T-helper 1 cell treated with Interleukin-12 subunit alpha and Interleukin-12 subunit beta and Interleukin-4 antibody, amounts not matched to agents 30 μg/mL and 1 μg/mL, for 36 hours (primary cell): ENCODE measurements around the gene RBM34.

Experiments
- H3K27ac Mint-ChIP-seq: one replicate; pipeline ENCODE4 v1.8.0; 2021; ENCODE audit warnings: mild to moderate bottlenecking, mixed read lengths
- H3K27me3 Mint-ChIP-seq: one replicate; pipeline ENCODE4 v1.8.0; 2021; ENCODE audit warnings: low read depth, mixed read lengths
- H3K36me3 Mint-ChIP-seq: one replicate; pipeline ENCODE4 v1.8.0; 2021; ENCODE audit warnings: low read depth, mixed read lengths
- H3K4me1 Mint-ChIP-seq: one replicate; pipeline ENCODE4 v1.8.0; 2021; ENCODE audit warnings: low read depth, mixed read lengths
- H3K4me3 Mint-ChIP-seq: one replicate; pipeline ENCODE4 v1.8.0; 2021; ENCODE audit warnings: mild to moderate bottlenecking, moderate library complexity, mixed read lengths
- H3K9me3 Mint-ChIP-seq: one replicate; pipeline ENCODE4 v1.8.0; 2021; ENCODE audit warnings: mixed read lengths

RBM34 gene

DNA sequence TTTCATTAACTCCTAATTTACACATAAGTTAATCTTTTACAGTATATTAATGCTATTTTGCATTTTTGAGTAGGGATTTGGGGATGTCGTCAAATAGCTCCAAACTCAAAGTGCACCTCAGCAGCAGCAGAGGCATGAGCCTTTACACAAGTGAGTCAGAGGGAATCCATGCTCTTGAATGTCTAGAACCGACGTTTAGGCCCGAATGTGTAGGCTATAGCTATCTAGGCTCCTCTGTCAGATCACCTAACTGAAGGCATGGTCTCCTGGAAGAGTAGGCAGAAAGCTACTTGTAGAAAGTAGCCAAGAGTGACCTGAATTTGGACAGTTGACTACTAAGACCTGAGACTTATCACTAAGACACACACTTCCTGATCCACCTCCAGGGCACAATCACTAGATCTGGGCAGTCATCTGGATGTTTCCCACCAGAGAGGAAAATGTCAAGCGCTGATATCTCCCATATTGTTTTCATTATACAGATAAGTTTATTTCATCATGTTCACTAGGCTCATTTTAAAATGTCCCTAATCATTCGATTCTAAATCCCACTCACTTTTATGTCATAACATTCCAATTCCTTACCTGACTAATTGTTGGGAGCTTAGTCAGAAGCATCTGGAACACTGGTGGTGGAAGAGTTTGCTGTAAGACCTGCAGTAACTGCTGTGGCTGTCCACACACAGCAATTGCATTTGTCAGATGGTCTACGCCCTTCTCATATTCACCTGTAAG, 47.7 kb downstream of the RBM34 start:
- Mint-ChIP-seq H3K36me3 (peaks cover 51% of the 10 kb centered on the region), H3K27ac (peak overlapping the region; percentile 0), H3K4me3 (no peak overlapping the region), H3K4me1 (peaks cover 6% of the 10 kb centered on the region), H3K9me3 (no peaks in the 10 kb centered on the region), H3K27me3 (no peaks in the 10 kb centered on the region)

DNA sequence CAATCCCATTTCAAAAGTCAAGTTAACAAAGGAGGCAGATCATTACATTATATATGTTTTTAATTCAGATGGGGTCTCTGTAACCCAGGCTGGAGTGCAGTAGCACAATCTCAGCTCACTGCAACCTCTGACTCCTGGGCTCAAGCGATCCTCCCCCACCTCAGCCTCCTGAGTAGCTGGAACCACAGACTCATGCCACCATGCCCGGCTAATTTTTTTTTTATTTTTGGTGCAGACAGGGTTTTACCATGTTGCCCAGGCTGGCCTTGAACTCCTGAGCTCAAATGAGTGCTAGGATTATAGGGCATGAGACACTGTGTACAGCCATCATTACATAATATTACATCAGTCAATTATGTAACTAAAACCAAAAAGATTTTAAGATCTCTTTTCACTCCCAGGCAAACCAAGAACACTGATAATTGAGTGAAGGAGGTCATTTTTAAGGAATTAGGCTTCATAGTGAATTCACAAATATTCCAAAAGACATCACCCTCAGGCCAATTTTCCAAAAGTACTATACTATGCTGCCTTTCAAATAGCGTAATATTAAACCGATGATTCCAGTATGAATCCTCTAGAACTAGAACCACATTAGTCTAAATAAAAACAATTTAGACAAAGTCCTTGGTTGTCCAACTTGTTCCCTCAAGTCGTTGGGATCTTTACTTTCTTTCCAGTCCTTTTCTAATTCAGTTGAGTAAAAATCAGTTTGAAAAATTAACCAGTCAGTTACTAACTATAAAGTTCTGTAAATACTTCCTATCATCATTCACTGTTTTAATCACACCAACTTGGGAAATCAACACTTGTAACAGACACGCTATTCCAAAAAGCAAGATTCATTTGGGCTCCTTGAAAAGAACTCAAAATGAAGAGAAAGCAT, 48.5 kb downstream of the RBM34 start:
- Mint-ChIP-seq H3K4me1 (peaks cover 6% of the 10 kb centered on the region), H3K9me3 (no peaks in the 10 kb centered on the region), H3K4me3 (no peak overlapping the region), H3K36me3 (peaks cover 51% of the 10 kb centered on the region), H3K27ac (no peak overlapping the region), H3K27me3 (no peaks in the 10 kb centered on the region)

- Mint-ChIP-seq H3K36me3 (peaks cover 58% of the 10 kb centered on the region), H3K4me3 (no peak overlapping the region), H3K27me3 (no peaks in the 10 kb centered on the region), H3K27ac (no peak overlapping the region), H3K9me3 (no peaks in the 10 kb centered on the region), H3K4me1 (peaks cover 12% of the 10 kb centered on the region)
These were observed 49.9 kb downstream of the RBM34 start for GRCh38 chr1:235111107-235111506.

GRCh38 chr1:235108876-235109275, 52.2 kb downstream of the RBM34 start:
- peaks cover 25% of the 10 kb centered on the region for H3K4me1 Mint-ChIP-seq
- H3K27ac Mint-ChIP-seq = no peak overlapping the region
- no peaks in the 10 kb centered on the region for H3K9me3 Mint-ChIP-seq
- H3K36me3 Mint-ChIP-seq = peaks cover 47% of the 10 kb centered on the region
- H3K4me3 Mint-ChIP-seq = no peak overlapping the region
- no peaks in the 10 kb centered on the region for H3K27me3 Mint-ChIP-seq

- Mint-ChIP-seq H3K4me1 (peaks cover 23% of the 10 kb centered on the region), H3K4me3 (no peak overlapping the region), H3K36me3 (peaks cover 43% of the 10 kb centered on the region), H3K27ac (no peak overlapping the region), H3K9me3 (no peaks in the 10 kb centered on the region), H3K27me3 (no peaks in the 10 kb centered on the region)
These were observed 52.9 kb downstream of the RBM34 start for GRCh38 chr1:235108185-235108593.

DNA sequence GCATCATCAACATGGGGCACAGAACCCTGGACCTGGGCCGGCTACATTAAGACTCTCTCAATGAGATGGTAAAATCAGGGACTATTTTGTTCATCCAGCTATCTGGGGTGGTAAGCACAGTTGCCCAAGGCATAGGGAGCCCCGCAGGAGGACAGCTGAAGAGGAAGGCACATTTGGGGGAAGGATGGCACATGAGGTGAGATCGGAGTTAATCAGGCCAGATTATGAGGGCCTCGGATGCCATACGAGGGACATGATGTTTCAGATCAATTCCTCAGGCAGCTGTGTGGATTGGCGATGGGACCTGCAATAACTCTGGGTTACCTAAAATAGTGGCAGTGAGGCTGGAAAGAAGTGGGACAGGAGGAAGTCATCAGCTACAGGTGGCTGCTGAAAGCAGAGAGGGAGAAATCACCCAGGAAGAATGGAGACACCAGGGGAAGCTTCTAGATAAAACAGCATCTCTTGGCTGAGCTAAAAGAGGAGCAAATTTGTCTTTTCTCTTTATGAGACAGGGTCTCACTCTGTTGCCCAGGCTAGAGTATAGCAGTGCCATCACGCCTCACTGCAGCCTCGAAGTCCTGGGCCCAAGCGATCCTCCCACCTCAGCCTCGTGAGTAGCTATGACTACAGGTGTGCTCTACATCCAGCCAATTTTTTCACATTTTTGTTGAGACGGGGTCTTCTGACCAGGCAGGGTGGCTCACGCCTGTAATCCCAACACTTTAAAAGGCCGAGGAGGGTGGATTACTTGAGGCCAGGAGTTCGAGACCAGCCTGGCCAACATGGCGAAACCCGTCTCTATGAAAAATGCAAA, 53.5 kb downstream of the RBM34 start:
- no peaks in the 10 kb centered on the region for H3K27me3 Mint-ChIP-seq
- H3K27ac Mint-ChIP-seq = no peak overlapping the region
- H3K9me3 Mint-ChIP-seq = no peaks in the 10 kb centered on the region
- H3K36me3 Mint-ChIP-seq = peaks cover 37% of the 10 kb centered on the region
- H3K4me3 Mint-ChIP-seq = no peak overlapping the region
- peaks cover 28% of the 10 kb centered on the region for H3K4me1 Mint-ChIP-seq

DNA sequence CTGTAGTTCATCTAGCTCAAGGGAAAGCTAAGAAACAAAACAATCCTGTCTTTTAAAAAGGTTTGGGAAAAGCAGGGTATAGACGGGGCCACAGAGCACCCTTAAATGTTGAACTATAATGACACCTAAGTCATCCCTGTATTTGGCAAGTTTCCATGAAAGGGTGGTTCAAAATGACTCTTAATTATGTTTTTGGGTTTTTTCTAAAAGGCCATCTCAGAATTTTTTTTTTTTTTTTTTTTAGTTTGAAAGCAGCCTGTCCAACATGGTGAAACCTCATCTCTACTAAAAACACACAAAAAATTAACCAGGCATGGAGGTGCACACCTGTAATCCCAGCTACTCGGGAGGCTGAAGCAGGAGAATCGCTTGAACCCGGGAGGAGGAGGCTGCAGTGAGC, 54.6 kb downstream of the RBM34 start:
- no peak overlapping the region for H3K4me3 Mint-ChIP-seq
- H3K4me1 Mint-ChIP-seq = peaks cover 35% of the 10 kb centered on the region
- no peaks in the 10 kb centered on the region for H3K27me3 Mint-ChIP-seq
- peak overlapping the region; percentile 55 for H3K27ac Mint-ChIP-seq
- H3K9me3 Mint-ChIP-seq = no peaks in the 10 kb centered on the region
- peaks cover 35% of the 10 kb centered on the region for H3K36me3 Mint-ChIP-seq

DNA sequence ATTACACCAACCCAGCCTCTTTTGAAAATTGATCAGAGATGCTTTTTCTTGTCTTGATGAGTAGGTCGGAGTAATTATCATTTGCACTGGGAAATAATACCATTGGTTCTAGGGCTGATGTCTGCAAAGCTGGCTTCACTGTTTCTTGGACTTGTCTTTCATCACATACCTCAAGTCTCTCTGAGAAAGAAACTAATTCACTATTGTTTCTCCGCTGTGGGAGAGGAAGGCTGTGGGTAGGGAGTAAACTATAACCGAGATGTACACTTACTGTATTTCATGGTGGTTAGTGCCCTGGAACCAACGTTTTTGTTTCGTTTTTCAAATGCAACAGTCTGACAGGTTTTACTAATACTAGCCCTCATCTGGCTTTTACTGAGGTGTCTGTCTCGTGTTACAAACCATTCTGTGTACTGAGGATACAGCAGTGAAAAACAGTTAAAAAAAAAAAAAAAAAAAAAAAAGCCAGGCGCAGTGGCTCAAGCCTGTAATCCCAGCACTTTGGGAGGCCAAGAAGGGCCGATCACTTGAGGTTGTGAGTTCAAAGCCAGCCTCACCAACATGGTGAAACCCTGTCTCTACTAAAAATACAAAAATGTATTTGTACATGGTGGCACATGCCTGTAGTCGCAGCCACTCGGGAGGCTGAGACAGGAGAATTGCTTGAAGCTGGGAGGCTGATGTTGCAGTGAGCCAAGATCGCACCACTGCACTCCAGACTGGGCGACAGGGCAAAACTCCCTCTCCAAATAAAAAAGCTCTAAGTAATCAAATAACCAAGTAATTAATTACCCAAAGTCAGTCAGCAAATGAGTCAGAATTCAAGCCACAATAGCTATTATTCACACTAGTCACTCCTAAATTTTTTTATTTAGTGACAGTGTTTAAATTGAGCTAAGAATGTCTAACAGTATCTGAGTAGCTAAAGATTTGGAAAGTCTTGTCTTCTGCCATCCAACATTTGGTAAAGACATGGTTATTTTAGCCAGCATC, 55.7 kb downstream of the RBM34 start:
- Mint-ChIP-seq H3K27ac (peak overlapping the region; percentile 78), H3K36me3 (peaks cover 29% of the 10 kb centered on the region), H3K27me3 (no peaks in the 10 kb centered on the region), H3K4me1 (peaks cover 36% of the 10 kb centered on the region), H3K4me3 (peak overlapping the region; percentile 52), H3K9me3 (no peaks in the 10 kb centered on the region)

- H3K27ac Mint-ChIP-seq = no peak overlapping the region
- H3K4me1 Mint-ChIP-seq = peaks cover 36% of the 10 kb centered on the region
- H3K36me3 Mint-ChIP-seq = peaks cover 13% of the 10 kb centered on the region
- H3K4me3 Mint-ChIP-seq = peak overlapping the region; percentile 5
- no peaks in the 10 kb centered on the region for H3K9me3 Mint-ChIP-seq
- no peaks in the 10 kb centered on the region for H3K27me3 Mint-ChIP-seq
These were observed 58.0 kb downstream of the RBM34 start for GRCh38 chr1:235102993-235103411.

- H3K4me1 Mint-ChIP-seq = peaks cover 36% of the 10 kb centered on the region
- H3K27ac Mint-ChIP-seq = no peak overlapping the region
- H3K9me3 Mint-ChIP-seq = no peaks in the 10 kb centered on the region
- no peak overlapping the region for H3K4me3 Mint-ChIP-seq
- H3K27me3 Mint-ChIP-seq = no peaks in the 10 kb centered on the region
- H3K36me3 Mint-ChIP-seq = peaks cover 9% of the 10 kb centered on the region
These were observed 58.8 kb downstream of the RBM34 start for GRCh38 chr1:235102259-235102582.

- peaks cover 4% of the 10 kb centered on the region for H3K36me3 Mint-ChIP-seq
- H3K27me3 Mint-ChIP-seq = no peaks in the 10 kb centered on the region
- H3K4me3 Mint-ChIP-seq = no peak overlapping the region
- H3K9me3 Mint-ChIP-seq = no peaks in the 10 kb centered on the region
- H3K4me1 Mint-ChIP-seq = peaks cover 32% of the 10 kb centered on the region
- no peak overlapping the region for H3K27ac Mint-ChIP-seq
These were observed 59.3 kb downstream of the RBM34 start for GRCh38 chr1:235101558-235102258.

GRCh38 chr1:235100194-235100772, 60.8 kb downstream of the RBM34 start:
- no peaks in the 10 kb centered on the region for H3K27me3 Mint-ChIP-seq
- H3K4me1 Mint-ChIP-seq = peaks cover 27% of the 10 kb centered on the region
- no peaks in the 10 kb centered on the region for H3K9me3 Mint-ChIP-seq
- no peak overlapping the region for H3K27ac Mint-ChIP-seq
- peaks cover 4% of the 10 kb centered on the region for H3K36me3 Mint-ChIP-seq
- no peak overlapping the region for H3K4me3 Mint-ChIP-seq

DNA sequence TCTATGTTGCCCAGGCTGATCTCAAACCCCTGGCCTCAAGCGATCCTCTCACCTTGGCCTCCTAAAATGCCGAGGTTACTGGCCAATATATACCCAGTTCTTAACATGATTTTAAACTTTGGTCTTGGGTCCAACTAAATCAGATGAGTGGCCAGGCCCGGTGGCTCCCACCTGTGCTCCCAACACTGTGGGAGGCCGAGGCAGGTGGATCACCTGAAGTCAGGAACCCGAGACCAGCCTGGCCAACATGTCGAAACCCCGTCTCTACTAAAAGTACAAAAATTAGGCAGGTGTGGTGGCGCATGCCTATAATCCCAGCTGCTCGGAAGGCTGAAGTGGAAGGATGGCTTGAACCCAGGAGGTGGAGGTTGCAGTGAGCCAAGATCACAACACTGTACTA, 62.1 kb downstream of the RBM34 start:
- Mint-ChIP-seq H3K4me1 (peaks cover 18% of the 10 kb centered on the region), H3K27ac (no peak overlapping the region), H3K36me3 (peaks cover 4% of the 10 kb centered on the region), H3K27me3 (no peaks in the 10 kb centered on the region), H3K4me3 (no peak overlapping the region), H3K9me3 (no peaks in the 10 kb centered on the region)
